Esophagus muscularis mucosa (tissue), 4 donors: ENCODE measurements around the gene RASAL1.

Experiments used
- EP300 ChIP-seq: sonication (generic); formaldehyde crosslinking; IDR thresholded peaks from one replicate; pipeline ENCODE4 v1.6.1; 2017; ENCODE audit warnings: antibody characterized with exemption
- POLR2A ChIP-seq: fragments of 450-650 bp; IDR thresholded peaks from one replicate; pipeline ENCODE4 v1.6.1; 2017; ENCODE audit warnings: antibody characterized with exemption, moderate library complexity, mild to moderate bottlenecking, low read depth
- POLR2AphosphoS5 ChIP-seq, 2 donors: sonication (generic); formaldehyde crosslinking; IDR thresholded peaks; one replicate each; pipeline ENCODE4 v1.6.1; 2017; ENCODE audit warnings: antibody characterized with exemption in 2 of 2
- TF ChIP-seq, protein P1 (sequence below), 3 experiments: fragments of 200-600 bp in 2 of 3; fragments of 450-650 bp in 1 of 3; sonication (generic) in 2 of 3; IDR thresholded peaks; one replicate each; pipeline ENCODE4 v1.5.1; 2017 to 2019; ENCODE audit warnings: antibody characterized with exemption in 3 of 3, mild to moderate bottlenecking in 2 of 3, moderate library complexity in 1 of 3

DNA sequence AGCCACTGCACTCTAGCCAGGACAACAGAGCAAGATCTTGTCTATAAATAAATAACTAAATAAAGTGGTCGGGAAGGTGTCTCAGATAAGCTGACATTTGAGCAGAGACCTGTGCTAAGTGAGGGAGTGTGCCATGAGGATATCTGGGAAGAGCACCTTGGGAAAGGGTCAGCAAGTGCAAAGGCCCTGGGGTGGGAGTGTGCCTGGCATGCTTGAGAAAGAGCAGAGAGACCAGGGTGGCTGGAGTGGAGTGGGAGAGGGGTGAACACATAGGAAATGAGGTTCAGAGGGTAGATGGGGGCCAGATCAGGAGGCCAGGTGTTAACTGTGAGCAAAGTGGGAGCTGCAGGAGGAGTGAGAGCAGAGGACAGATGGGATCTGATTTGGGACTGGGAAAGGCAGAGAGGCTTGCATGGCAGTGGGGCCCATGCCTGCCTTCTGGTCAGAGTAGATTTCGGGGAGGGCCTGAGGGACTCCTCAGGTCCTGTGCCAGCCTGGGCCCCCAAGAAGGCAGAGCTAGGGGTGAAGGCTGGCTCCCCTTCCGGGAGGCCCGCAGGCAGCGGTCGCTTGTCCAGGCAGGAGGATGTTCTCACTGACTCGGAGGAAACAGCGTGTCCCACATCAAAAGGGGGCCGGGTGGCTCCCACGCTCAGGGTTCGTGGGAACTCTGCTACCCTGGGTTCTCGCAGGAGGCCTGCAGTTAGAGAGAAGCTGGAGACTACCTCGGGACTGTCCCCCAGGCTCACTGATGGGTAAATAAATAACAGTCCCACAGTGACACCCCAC lies 46.4 kb downstream of the RASAL1 start:
- TF ChIP-seq, protein P1, sequence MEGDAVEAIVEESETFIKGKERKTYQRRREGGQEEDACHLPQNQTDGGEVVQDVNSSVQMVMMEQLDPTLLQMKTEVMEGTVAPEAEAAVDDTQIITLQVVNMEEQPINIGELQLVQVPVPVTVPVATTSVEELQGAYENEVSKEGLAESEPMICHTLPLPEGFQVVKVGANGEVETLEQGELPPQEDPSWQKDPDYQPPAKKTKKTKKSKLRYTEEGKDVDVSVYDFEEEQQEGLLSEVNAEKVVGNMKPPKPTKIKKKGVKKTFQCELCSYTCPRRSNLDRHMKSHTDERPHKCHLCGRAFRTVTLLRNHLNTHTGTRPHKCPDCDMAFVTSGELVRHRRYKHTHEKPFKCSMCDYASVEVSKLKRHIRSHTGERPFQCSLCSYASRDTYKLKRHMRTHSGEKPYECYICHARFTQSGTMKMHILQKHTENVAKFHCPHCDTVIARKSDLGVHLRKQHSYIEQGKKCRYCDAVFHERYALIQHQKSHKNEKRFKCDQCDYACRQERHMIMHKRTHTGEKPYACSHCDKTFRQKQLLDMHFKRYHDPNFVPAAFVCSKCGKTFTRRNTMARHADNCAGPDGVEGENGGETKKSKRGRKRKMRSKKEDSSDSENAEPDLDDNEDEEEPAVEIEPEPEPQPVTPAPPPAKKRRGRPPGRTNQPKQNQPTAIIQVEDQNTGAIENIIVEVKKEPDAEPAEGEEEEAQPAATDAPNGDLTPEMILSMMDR (IDR thresholded peaks at IDR 0.05), result no peak
- TF ChIP-seq POLR2A (no peak), EP300 (no peak), POLR2AphosphoS5 (IDR thresholded peaks at IDR 0.05) (no peak)
